ENCODE measurements around the gene MRPL43.

Gene MRPL43

DNA sequence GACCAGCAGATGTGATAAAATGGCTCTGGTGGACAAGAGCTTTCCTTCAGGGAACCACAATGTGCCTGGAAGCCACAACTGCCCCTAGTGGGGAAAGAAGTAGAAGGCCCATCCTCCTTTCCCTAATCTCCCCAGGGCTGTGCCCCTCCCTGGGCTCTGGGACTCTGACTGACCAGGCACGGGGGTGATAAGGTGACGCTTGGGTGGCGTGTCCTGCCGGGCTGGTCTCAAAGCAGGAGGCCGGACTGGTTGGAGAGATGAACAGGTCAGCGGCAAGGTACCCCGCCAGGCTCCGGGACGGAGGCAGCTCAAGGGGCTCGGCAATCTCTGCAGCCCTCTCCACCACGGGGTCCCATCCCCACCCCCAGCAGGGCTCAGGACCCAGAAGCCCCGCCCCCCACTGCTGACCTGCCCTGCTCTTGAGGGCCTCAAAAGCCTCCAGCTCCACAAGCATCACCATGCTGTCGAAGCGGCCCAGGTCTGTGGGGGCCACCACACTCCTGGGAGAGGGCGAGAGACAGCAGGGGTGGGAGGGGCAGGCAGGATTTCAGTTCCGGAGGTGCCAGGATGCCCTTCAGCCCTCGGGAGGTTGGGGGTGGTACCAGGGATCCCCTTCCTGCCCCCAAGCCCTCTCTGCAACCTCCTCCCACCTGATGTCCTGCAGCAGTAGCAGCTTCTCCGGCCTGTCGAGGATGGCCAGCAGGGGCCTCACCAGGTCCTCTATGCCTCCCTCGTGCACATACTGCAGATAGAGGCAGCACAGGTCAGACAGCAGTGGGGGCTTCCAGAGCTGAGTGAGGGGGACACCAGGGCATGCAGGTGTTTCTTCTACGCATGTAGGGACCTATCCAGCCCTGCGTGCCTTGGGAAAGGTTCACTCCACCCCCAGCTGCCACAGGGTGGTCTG is 24.5 kb upstream of the MRPL43 start:
- TF ChIP-seq, protein P1, sequence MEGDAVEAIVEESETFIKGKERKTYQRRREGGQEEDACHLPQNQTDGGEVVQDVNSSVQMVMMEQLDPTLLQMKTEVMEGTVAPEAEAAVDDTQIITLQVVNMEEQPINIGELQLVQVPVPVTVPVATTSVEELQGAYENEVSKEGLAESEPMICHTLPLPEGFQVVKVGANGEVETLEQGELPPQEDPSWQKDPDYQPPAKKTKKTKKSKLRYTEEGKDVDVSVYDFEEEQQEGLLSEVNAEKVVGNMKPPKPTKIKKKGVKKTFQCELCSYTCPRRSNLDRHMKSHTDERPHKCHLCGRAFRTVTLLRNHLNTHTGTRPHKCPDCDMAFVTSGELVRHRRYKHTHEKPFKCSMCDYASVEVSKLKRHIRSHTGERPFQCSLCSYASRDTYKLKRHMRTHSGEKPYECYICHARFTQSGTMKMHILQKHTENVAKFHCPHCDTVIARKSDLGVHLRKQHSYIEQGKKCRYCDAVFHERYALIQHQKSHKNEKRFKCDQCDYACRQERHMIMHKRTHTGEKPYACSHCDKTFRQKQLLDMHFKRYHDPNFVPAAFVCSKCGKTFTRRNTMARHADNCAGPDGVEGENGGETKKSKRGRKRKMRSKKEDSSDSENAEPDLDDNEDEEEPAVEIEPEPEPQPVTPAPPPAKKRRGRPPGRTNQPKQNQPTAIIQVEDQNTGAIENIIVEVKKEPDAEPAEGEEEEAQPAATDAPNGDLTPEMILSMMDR (IDR thresholded peaks at IDR 0.05; ENCODE audit: borderline replicate concordance, extremely low read depth, low read length, poor library complexity, severe bottlenecking), result no peak
- TF ChIP-seq EZH2 (IDR thresholded peaks at IDR 0.05; ENCODE audit: borderline replicate concordance, low read depth, low read length, severe bottlenecking), result no peak
- no peaks in the 10 kb centered on the region for H3K36me3 ChIP-seq (ENCODE audit: insufficient read depth, low read length)
- H3K9ac ChIP-seq (ENCODE audit: low read depth, low read length), result no peak overlapping the region
- no peak for ATAC-seq (ENCODE audit: insufficient read depth, low read depth)
- no peaks in the 10 kb centered on the region for H3K79me2 ChIP-seq (ENCODE audit: insufficient read depth, low read length)
- H3K27me3 ChIP-seq (ENCODE audit: insufficient read depth, low read length, poor library complexity), result no peaks in the 10 kb centered on the region
- no peak for DNase-seq
- no peaks in the 10 kb centered on the region for H3K9me3 ChIP-seq (ENCODE audit: insufficient read depth, low read length, severe bottlenecking)
- no peak overlapping the region for H3K4me2 ChIP-seq (ENCODE audit: insufficient read depth, low read length)
- H4K20me1 ChIP-seq (ENCODE audit: insufficient read depth, low read length), result peaks cover 7% of the 10 kb centered on the region
- H3K27ac ChIP-seq (ENCODE audit: low read length), result no peak overlapping the region
- no peak overlapping the region for H2AFZ ChIP-seq (ENCODE audit: low read depth, low read length)
- no peak overlapping the region for H3K4me3 ChIP-seq (ENCODE audit: low read depth in 1 of 2, low read length in 2 of 2)
- peaks cover 7% of the 10 kb centered on the region; the same call in 1 of the 2 replicates for H3K4me1 ChIP-seq (ENCODE audit: insufficient read depth, low read length)

DNA sequence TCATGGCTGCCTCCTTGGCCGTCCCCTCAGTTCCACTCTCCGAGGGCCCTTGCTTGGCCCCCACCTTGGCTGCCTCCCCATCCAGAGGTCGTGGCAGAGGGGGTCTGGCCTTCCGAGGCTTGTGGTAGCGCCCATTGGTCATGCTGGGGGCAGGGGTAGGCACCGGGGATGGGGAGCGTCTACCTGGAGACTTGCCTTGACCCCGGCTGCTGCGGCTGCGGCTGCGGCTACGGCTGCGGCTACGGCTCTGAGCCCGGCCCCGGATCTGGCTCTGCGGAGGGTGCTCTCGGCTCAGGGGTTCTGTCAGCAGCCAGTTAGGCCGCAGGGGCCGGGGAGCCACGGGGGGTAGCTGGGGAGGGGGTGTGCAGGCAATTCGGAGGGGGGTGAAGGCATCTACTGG is 23.0 kb upstream of the MRPL43 start:
- ATAC-seq (ENCODE audit: insufficient read depth, low read depth) (no peak), DNase-seq (no peak)
- H3K4me2 ChIP-seq (ENCODE audit: insufficient read depth, low read length), result no peak overlapping the region
- no peak overlapping the region for H3K27ac ChIP-seq (ENCODE audit: low read length)
- no peak overlapping the region for H2AFZ ChIP-seq (ENCODE audit: low read depth, low read length)
- H3K36me3 ChIP-seq (ENCODE audit: insufficient read depth, low read length), result peaks cover 10% of the 10 kb centered on the region; the same call in 1 of the 2 replicates
- TF ChIP-seq, protein P1 (IDR thresholded peaks at IDR 0.05; ENCODE audit: borderline replicate concordance, extremely low read depth, low read length, poor library complexity, severe bottlenecking), result no peak
- no peak for TF ChIP-seq EZH2 (IDR thresholded peaks at IDR 0.05; ENCODE audit: borderline replicate concordance, low read depth, low read length, severe bottlenecking)
- H3K9ac ChIP-seq (ENCODE audit: low read depth, low read length), result no peak overlapping the region
- H3K4me1 ChIP-seq (ENCODE audit: insufficient read depth, low read length), result peaks cover 7% of the 10 kb centered on the region; the same call in 1 of the 2 replicates
- no peak overlapping the region for H3K4me3 ChIP-seq (ENCODE audit: low read depth in 1 of 2, low read length in 2 of 2)
- H3K79me2 ChIP-seq (ENCODE audit: insufficient read depth, low read length), result no peaks in the 10 kb centered on the region
- no peaks in the 10 kb centered on the region for H3K27me3 ChIP-seq (ENCODE audit: insufficient read depth, low read length, poor library complexity)
- H3K9me3 ChIP-seq (ENCODE audit: insufficient read depth, low read length, severe bottlenecking), result no peaks in the 10 kb centered on the region
- H4K20me1 ChIP-seq (ENCODE audit: insufficient read depth, low read length), result peaks cover 6% of the 10 kb centered on the region

DNA sequence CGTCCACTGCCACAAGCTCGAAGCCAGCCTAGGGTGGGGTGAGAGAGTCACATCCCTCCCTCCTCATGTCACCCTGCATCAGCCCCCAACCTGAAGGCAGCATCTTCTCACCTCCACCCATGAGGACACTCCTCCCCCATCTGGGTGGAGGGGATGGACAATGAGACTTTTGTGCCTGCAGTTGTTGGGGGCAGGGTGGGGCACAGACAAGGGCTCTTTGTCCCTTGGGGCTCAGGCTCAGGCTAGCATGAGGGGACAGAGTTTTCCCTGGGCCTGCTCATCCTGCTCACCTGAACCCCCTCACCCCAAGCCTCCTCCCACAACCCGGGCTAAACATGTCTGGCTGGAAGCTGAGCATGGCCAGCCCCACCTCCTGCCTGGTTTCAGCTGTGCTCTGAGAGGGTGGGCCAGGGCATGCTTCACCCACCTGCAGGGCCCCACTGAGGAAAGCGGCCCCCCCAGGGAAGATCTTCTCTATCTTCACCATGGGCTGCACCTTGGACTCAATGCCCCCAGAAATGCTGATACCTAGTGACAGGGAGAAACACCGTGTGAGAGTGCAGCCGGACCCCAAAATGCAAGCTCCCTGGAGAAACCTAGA is 21.6 kb upstream of the MRPL43 start:
- peaks cover 3% of the 10 kb centered on the region; the same call in 1 of the 2 replicates for H4K20me1 ChIP-seq (ENCODE audit: insufficient read depth, low read length)
- 0 out of 2 replicates have a peak, but pooled peaks cover 2% of the 10 kb centered on the region for H3K4me1 ChIP-seq (ENCODE audit: insufficient read depth, low read length)
- no peak overlapping the region for H2AFZ ChIP-seq (ENCODE audit: low read depth, low read length)
- no peaks in the 10 kb centered on the region for H3K27me3 ChIP-seq (ENCODE audit: insufficient read depth, low read length, poor library complexity)
- DNase-seq, result no peak
- ATAC-seq (ENCODE audit: insufficient read depth, low read depth), result no peak
- H3K9ac ChIP-seq (ENCODE audit: low read depth, low read length), result no peak overlapping the region
- peaks cover 10% of the 10 kb centered on the region; the same call in 1 of the 2 replicates for H3K36me3 ChIP-seq (ENCODE audit: insufficient read depth, low read length)
- H3K4me3 ChIP-seq (ENCODE audit: low read depth in 1 of 2, low read length in 2 of 2), result no peak overlapping the region
- H3K4me2 ChIP-seq (ENCODE audit: insufficient read depth, low read length), result no peak overlapping the region
- H3K79me2 ChIP-seq (ENCODE audit: insufficient read depth, low read length), result no peaks in the 10 kb centered on the region
- TF ChIP-seq, protein P1 (IDR thresholded peaks at IDR 0.05; ENCODE audit: borderline replicate concordance, extremely low read depth, low read length, poor library complexity, severe bottlenecking), result no peak
- no peaks in the 10 kb centered on the region for H3K9me3 ChIP-seq (ENCODE audit: insufficient read depth, low read length, severe bottlenecking)
- no peak overlapping the region for H3K27ac ChIP-seq (ENCODE audit: low read length)
